Loucy (cell line): ENCODE results near the gene WHRN.

Experiments used
- H2AFZ ChIP-seq: fragments of 200-600 bp; sonication (generic); 2 replicates; pipeline ENCODE4 v1.6.0; 2016; ENCODE audit warnings: antibody characterized with exemption, mild to moderate bottlenecking, low read length, moderate library complexity
- H3F3A ChIP-seq: fragments of 200-600 bp; 2 replicates; pipeline ENCODE4 v1.6.0; 2016; ENCODE audit warnings: antibody characterized with exemption, low read depth, mild to moderate bottlenecking
- H3K27me3 ChIP-seq: fragments of 200-600 bp; sonication (generic); 2 replicates; pipeline ENCODE4 v1.6.1; 2014; ENCODE audit warnings: low read length, mild to moderate bottlenecking; ENCODE audit not compliant: insufficient read depth, poor library complexity, severe bottlenecking
- H3K36me3 ChIP-seq: fragments of 200-600 bp; sonication (generic); 2 replicates; pipeline ENCODE4 v1.6.1; 2016; ENCODE audit warnings: low read length; ENCODE audit not compliant: insufficient read depth
- H3K4me1 ChIP-seq: fragments of 200-600 bp; sonication (generic); 2 replicates; pipeline ENCODE4 v1.5.1; 2014; ENCODE audit warnings: low read length, mild to moderate bottlenecking; ENCODE audit not compliant: insufficient read depth, poor library complexity, severe bottlenecking
- H3K4me2 ChIP-seq: fragments of 200-600 bp; sonication (generic); 2 replicates; pipeline ENCODE4 v1.6.0; 2014; ENCODE audit warnings: antibody characterized with exemption, low read length, low read depth, mild to moderate bottlenecking; ENCODE audit not compliant: poor library complexity, severe bottlenecking
- H3K4me3 ChIP-seq: fragments of 200-600 bp; sonication (generic); 2 replicates; pipeline ENCODE4 v1.5.1; 2014; ENCODE audit warnings: low read length, mild to moderate bottlenecking, mixed read lengths; ENCODE audit not compliant: poor library complexity, severe bottlenecking
- H3K79me2 ChIP-seq: fragments of 200-600 bp; sonication (generic); 2 replicates; pipeline ENCODE4 v1.6.1; 2014; ENCODE audit warnings: low read length; ENCODE audit not compliant: insufficient read depth
- H3K9ac ChIP-seq: fragments of 200-600 bp; sonication (generic); 2 replicates; pipeline ENCODE4 v1.6.0; 2014; ENCODE audit warnings: mild to moderate bottlenecking, low read depth, low read length, moderate library complexity; ENCODE audit not compliant: poor library complexity, severe bottlenecking
- H3K9me2 ChIP-seq: fragments of 200-600 bp; sonication (generic); replicated peaks from 2 replicates; pipeline ENCODE4 v1.6.1; 2016; ENCODE audit warnings: low read depth, low read length, mixed read lengths
- H3K9me3 ChIP-seq: fragments of 200-600 bp; sonication (generic); 2 replicates; pipeline ENCODE4 v1.6.1; 2014; ENCODE audit warnings: mild to moderate bottlenecking, antibody characterized with exemption, low read length, low read depth; ENCODE audit not compliant: insufficient read depth
- H4K20me1 ChIP-seq: fragments of 200-600 bp; sonication (generic); 2 replicates; pipeline ENCODE4 v1.6.0; 2014; ENCODE audit warnings: antibody characterized with exemption, low read length, mild to moderate bottlenecking; ENCODE audit not compliant: insufficient read depth, poor library complexity, severe bottlenecking
- CTCF ChIP-seq: fragments of 200-600 bp; sonication (generic); conservative IDR thresholded peaks from 2 replicates; pipeline ENCODE4 v1.5.1; 2014; ENCODE audit warnings: mild to moderate bottlenecking, antibody characterized with exemption, low read length
- EZH2phosphoT487 ChIP-seq: fragments of 200-600 bp; IDR thresholded peaks from 2 replicates; pipeline ENCODE4 v1.6.1; 2018; ENCODE audit warnings: antibody characterized with exemption, mild to moderate bottlenecking, moderate library complexity, borderline replicate concordance

Gene WHRN

GRCh38 chr9:114385397-114386181 lies 119.7 kb downstream of the WHRN start:
- H3K4me1 ChIP-seq = peaks cover 69% of the 10 kb centered on the region
- peak overlapping the region; percentile 90 for H3K4me3 ChIP-seq
- TF ChIP-seq EZH2phosphoT487 (no peak), CTCF (no peak)

GRCh38 chr9:114384836-114385396 lies 120.4 kb downstream of the WHRN start:
- Histone ChIP-seq H3K36me3 (peaks cover 7% of the 10 kb centered on the region), H3K4me2 (peak overlapping the region; percentile 97), H3K79me2 (peaks cover 93% of the 10 kb centered on the region), H3K9me3 (no peaks in the 10 kb centered on the region), H3K4me3 (peak overlapping the region; percentile 90), H3K4me1 (peaks cover 63% of the 10 kb centered on the region), H4K20me1 (peaks cover 31% of the 10 kb centered on the region), H2AFZ (no peak overlapping the region), H3K27me3 (no peaks in the 10 kb centered on the region), H3F3A (peaks cover 11% of the 10 kb centered on the region; the same call in 1 of the 2 replicates), H3K9ac (peak overlapping the region; percentile 78), H3K9me2 (no peaks in the 10 kb centered on the region)
- no peak for TF ChIP-seq CTCF
- no peak for TF ChIP-seq EZH2phosphoT487

More at GRCh38 chr9:114385397-114386181, 119.7 kb downstream of the WHRN start:
- H3K79me2 ChIP-seq = peaks cover 93% of the 10 kb centered on the region
- peaks cover 26% of the 10 kb centered on the region for H4K20me1 ChIP-seq
- H3F3A ChIP-seq = peaks cover 11% of the 10 kb centered on the region; the same call in 1 of the 2 replicates
- H3K9me2 ChIP-seq = no peaks in the 10 kb centered on the region
- H3K9ac ChIP-seq = peak overlapping the region; percentile 93
- peaks cover under 1% of the 10 kb centered on the region; the same call in 1 of the 2 replicates for H3K36me3 ChIP-seq
- H2AFZ ChIP-seq = no peak overlapping the region
- H3K27me3 ChIP-seq = no peaks in the 10 kb centered on the region
- H3K9me3 ChIP-seq = no peaks in the 10 kb centered on the region
- H3K4me2 ChIP-seq = peak overlapping the region; percentile 97

- H3K79me2 ChIP-seq = peaks cover 93% of the 10 kb centered on the region
- no peak for TF ChIP-seq EZH2phosphoT487
- peak overlapping the region; percentile 97 for H3K4me2 ChIP-seq
- H2AFZ ChIP-seq = no peak overlapping the region
- H3K9me2 ChIP-seq = no peaks in the 10 kb centered on the region
- H3F3A ChIP-seq = peaks cover 11% of the 10 kb centered on the region; the same call in 1 of the 2 replicates
- H3K36me3 ChIP-seq = peaks cover 13% of the 10 kb centered on the region
- peak overlapping the region; percentile 90 for H3K4me3 ChIP-seq
- H3K9me3 ChIP-seq = no peaks in the 10 kb centered on the region
- H3K27me3 ChIP-seq = no peaks in the 10 kb centered on the region
- peaks cover 61% of the 10 kb centered on the region for H3K4me1 ChIP-seq
- peak overlapping the region; percentile 78 for H3K9ac ChIP-seq
- peaks cover 35% of the 10 kb centered on the region for H4K20me1 ChIP-seq
Observed at GRCh38 chr9:114384341-114384740, 120.9 kb downstream of the WHRN start.
